ENCODE data around the gene CARD10.

CARD10 gene

DNA sequence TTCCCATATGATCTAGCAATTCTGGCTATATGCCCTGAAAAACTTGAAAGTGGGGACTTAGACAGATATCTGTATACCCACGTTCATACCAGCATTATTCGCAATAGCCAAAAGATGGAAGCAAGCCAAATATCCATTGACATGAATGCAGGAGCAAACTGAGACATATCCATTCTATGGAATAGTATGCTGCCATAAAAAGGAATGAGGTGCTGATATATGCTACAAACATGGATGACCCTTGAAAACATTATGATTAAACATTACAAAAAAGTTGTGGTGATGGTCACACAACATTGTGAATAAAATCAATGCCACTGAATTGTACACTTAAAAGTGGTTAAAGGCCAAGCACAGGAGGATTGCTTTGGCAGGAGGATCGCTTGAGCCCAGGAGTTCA lies 58.5 kb downstream of the CARD10 start:
- no peak for DNase-seq

DNA sequence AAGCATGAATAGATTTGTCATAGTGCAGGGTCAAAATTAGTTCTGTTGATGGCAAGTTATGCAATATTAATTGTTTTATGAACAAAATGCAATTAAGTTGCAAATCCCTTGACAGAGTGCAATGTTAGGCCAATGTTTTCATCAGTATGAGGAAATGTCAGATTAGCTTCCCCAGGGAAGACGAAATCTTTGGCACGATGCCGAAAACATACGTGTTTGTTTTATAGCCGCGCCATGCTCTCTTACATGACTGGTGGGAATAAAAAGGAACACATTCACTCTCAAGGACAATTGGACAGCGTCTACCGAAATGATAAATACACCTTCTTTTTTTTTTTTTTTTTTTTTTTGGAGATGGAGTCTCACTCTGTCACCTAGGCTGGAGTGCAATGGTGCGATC lies 60.0 kb downstream of the CARD10 start:
- peak; percentile 50 for DNase-seq

DNA sequence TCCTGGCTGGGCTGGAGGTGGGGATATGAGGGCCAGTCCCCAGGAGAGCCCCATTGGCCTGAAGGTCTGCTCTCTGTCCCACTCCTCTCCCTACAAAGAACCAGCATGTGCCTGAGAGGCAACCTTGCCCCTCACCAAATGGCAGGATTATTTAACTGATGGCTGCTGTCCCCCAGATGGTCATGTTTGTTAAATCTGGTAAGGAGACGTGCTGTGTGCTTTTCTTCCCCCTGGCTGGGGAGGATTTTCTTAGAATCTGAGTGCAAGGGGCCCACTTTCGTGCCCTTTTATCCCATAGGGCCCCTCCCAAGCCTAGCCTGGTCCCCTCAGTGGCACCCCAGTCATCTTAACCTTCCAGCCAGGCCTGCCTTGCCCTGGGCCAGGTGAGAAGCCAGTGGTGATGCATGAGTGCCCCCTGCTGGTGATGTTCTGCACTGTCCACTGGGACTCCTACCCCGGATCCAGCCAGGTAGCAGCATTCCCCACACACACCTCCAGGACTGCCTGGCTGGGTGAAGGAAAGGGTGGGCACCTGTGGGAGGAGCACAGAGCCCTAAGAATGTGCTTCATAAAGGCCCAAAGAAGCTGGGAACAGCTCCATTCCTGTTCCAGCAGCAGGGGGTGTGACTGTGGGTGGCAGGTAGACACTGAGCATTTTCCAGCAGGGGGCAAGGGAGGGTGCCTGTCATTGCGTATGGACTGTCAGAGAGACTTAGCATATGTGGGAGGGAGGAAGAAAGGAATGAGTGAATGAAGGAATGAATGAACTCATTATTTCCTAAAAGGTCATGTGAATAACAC lies 61.9 kb downstream of the CARD10 start:
- no peak for DNase-seq

GRCh38 chr22:37456346-37456745 lies 62.9 kb downstream of the CARD10 start:
- DNase-seq, result no peak

GRCh38 chr22:37455896-37456295 lies 63.3 kb downstream of the CARD10 start:
- DNase-seq, result no peak

GRCh38 chr22:37454857-37455686 lies 64.1 kb downstream of the CARD10 start:
- peak; percentile 30 for DNase-seq

DNA sequence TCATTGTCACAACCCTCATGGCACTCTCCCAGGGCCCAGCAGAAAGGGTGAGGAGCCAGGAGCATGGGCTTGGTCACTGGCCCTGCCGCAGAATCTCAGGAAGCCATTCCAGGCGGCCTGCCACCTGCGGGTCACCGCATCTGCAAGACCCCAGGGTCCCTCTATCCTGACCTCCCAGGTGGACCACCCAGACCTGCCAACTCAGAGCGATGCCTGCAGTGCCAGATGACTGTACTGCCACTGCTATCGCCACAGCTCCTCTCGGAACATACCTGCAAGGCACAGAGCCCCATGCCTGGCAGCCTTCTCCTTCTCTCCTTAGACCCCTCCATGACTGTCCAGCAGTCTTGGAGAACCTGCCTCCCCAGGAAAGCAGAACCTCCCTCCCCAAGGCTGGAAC lies 65.5 kb downstream of the CARD10 start:
- DNase-seq, result no peak

GRCh38 chr22:37451218-37451617 lies 68.0 kb downstream of the CARD10 start:
- no peak for DNase-seq

DNA sequence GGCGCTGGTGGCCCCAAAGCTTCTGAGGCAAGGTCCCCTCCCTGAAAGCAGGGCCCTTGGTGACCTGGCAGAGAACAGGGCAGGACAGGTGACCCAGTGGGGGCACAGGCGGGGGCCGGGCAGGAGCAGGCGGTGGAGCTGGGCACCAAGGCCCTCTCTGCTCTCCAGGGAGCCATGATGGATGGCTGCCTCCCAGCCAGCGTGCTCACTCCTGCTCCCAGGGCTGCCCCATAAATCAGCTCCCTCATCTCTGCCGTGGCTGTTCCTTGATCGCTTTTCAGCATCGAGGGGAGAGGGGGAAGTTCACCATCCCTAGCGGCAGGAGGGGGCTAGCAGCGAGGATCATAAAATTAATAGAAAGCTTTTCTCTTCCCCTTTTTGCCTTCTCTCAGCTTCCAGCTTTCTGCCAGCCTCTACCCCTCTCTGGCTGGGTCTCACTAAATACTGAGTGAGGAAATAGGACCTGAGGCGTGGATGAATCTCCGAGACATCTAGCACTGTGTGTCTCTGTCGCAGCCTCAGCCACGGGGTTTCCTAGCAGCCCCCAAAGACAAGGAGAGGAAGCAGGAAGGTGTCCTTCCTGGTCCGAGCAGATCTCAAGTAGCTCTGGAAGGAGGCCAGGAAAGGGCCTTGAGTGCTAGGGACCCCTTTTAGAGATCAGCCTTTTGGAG lies 69.7 kb downstream of the CARD10 start:
- no peak for DNase-seq

GRCh38 chr22:37448516-37449127 lies 70.6 kb downstream of the CARD10 start:
- DNase-seq, result no peak

DNA sequence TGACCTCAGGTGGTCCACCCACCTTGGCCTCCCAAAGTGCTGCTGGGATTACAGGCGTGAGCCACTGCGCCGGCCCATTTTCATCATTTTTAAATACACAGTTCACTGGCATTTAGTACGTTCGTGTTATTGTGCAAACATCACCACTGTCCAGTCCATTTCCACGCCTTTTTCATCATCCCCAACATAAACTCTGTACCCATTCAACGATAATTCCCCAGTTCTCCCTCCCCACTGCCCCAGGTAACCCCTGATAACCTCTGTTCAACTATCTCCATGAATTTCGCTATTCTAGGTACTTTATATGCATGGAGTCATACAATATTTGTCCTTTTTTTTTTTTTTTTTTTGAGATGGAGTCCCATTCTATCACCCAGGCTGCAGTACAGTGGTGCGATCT lies 73.7 kb downstream of the CARD10 start:
- DNase-seq, result no peak

DNA sequence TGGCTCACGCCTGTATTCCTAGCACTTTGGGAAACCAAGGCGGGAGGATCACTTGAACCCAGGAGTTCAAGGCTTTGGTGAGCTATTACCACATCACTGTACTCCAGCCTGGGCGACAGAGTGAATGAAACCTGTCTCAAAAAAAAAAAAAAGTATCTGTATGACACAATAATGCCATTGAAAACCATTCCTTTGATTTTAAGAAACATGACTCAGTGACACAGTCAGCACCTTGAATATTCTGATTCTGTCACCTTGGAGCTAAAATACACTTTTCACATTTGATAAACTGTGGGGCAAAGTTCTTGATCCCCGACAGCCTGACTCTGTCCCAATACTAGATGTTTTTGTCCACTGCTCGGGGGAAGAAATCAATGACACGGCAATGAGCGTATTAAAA lies 75.2 kb downstream of the CARD10 start:
- DNase-seq, result no peak

DNA sequence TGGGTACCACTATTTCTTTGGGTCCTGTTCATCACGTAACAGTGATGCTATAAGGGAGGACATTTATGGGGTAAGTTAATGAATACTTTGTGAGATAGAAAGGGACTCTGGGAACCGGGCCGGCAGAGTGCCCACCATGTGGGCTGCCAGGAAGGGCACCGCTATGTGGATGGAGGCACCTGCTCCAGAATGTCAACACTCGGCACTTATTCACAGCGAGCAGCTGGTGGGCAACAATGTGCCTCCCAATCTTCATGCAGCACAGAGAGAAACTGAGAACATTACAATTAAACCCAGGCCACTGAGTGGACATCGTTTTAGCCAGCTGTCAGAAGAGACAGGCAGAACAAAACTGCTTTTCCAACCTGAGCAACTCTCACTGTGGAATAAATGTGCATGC lies 76.1 kb downstream of the CARD10 start:
- no peak for DNase-seq

GRCh38 chr22:37442537-37442936 lies 76.7 kb downstream of the CARD10 start:
- DNase-seq, result no peak

GRCh38 chr22:37442135-37442534 lies 77.1 kb downstream of the CARD10 start:
- no peak for DNase-seq

- no peak for DNase-seq
Observed at GRCh38 chr22:37440875-37441274, 78.3 kb downstream of the CARD10 start.

All from NCI-H2029 (cell line).